ENCODE results near the gene LRRC61.
"Not testable (repeated sequence)": the region's sequence is repeated elsewhere in the genome, so short reads cannot be mapped to it uniquely, and the experiment has no call there.

LRRC61 gene

DNA sequence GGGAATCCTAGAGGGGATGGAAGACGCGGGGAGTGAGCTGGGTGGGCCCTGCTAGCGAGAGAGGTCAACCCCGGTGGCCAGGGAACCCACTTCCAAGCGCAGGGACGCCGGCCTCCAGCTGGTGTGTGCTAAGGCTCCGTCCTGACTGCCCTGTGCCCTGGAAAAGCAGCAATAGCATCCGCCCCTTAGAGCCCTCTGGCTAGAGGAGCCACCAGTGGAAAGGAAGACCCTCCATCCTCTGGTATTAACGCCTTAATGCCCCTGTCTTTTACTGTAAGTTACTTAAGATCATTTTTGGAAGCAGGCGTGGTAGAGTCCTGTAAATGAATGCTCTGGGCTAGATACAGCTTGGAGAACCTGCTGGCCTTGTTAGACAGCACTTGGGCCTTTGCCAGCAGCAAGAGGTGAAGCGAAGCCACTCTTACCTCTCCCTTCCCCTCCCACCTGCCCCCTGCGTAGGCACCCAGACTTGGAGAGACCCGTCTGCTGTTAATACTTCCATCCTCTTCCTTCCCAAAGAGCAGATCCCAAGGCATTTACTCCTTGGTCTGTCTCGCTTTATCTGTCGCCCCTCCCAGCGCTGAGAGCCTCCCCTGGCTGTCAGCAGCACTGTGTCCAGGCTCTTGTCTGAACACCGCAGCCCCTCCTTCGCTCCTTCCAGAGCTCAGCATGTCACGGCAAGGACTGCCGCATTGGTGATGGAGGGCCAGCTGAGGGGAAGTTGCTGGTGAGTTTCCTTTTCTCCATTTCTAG, 50.1 kb downstream of the LRRC61 start:
- DNase-seq: no peak

- DNase-seq: no peak
Observed at GRCh38 chr7:150374026-150374425, 50.9 kb downstream of the LRRC61 start.

GRCh38 chr7:150374472-150374871, 51.3 kb downstream of the LRRC61 start:
- no peak for DNase-seq

DNA sequence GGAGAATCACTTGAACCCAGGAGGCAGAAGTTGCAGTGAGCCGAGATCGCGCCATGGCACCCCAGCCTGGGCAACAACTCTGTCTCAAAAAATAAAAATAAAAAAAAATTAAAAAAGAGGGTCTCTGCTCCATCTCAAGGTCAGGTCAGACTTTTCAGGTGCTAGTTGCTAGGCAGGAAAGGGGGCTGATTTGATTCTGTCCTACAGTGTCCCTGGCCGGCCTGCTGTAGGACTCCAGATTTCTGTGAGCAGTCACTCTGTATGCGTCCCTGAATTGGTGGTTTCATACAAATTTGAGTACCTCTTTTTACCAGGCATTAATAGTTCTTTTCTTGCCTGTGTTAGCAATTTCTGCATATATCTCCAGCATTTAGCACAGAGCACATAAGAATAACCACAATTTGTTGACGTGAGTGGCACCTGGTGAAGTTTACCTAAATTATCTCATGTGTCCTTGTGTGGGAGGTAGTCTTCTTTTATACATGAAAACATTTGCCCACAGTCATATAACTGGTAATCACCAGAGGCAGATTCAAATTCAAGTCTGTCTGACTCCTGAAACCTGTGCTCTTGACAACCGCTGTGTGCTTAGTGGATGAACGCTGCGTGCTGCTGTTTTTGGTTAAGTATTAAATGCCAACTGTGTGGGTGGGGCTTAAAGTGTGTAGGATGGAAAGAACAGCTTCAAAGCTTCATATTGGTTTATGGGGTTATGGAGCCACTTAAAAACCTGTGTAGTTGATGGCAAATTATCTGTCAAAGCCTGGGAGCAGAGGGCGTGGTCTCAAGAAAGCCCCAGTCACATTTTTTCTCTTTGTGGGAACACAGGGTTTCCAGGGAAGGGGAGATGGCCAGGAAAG, 52.7 kb downstream of the LRRC61 start:
- no peak for DNase-seq

DNA sequence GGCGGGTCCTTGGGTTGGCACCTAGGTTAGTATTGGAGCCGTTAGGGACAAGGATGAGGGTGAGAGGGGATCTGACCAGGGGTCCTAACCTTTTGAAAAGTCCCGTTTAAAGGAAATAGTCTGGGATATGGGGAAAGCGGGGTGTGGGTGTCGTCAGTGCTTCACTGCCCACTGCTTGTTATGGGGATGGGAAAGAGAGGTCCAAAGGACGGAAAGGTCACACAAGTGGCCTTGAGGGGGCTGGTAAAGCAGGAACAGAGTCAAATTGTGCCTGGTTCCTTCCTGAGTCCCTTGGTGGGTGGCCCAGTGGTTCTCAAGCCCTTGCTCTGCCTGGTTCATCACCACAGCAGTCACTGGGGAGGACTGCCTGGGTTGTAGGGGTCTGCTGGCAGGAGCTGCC, 53.4 kb downstream of the LRRC61 start:
- no peak for DNase-seq

DNA sequence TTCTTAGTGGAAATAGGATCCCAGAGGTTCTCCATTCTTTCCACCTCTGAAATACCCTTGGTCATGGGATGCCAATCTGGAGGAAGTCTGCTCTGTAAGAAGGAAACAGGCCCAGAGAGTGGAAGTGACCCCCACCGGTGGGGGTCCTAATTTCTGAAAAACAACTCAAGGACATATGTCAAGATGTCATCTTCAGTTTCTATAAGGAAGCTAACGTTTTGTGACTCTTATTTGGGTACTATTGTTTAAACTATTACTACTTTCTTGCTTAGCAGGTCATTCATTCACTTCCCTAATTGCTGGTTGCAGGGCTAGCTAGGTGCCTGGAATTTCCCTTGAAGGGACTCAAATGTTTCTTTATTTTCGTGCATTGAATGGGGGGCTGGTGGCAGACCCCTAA, 54.0 kb downstream of the LRRC61 start:
- no peak for DNase-seq

DNA sequence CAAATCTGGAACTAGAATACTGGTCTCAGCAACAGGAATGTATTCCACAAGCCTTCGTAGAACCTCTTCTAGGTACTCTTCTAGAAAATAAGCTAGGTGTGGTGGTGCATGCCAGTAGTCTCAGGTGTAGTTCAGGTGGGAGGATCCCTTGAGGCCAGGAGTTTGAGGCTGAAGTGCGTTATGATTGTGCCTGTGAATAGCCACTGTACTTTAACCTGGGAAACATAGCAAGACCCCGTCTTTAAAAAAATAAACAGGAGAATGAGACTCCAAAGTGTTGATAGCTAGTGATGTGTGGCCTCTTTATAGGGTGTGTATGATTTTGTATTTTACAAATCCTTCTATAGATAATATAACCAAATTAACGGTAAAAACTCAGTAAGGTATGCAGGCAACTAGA, 54.5 kb downstream of the LRRC61 start:
- DNase-seq: no peak

DNA sequence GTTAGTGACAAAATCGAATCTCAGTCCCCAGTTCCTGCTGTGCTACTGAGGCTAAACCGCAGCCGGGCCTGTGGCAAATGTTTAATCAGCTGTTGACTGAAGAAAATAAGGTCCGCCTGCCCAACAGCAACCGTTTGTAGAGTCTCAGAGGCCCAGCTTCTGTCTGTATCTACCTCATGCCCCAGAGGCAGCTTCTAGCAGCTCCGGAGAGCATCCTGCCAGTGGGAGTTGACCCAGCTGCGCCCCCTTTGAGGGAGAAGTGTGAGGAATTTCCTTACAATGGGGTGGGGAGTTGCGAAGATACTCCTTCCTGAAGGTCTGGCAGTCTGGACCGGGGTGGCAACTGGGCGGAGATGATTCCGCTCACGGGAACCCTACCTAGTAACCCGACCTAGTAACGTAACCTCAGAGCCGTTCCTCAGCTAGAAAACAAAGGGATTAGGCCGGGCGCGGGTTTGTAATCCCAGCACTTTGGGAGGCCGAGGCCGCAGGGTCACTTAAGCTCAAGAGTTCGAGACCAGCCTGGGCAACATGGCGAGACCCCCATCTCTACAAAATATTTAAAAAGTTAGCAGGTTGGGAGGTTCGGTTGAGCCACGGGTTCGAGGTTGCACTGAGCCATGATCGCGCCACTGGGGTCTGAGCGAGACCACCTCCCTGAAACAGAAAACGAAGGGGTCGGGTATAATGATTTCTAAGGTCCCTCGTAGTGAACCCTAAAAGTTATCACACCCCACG, 55.1 kb downstream of the LRRC61 start:
- peak; percentile 29 for DNase-seq

DNA sequence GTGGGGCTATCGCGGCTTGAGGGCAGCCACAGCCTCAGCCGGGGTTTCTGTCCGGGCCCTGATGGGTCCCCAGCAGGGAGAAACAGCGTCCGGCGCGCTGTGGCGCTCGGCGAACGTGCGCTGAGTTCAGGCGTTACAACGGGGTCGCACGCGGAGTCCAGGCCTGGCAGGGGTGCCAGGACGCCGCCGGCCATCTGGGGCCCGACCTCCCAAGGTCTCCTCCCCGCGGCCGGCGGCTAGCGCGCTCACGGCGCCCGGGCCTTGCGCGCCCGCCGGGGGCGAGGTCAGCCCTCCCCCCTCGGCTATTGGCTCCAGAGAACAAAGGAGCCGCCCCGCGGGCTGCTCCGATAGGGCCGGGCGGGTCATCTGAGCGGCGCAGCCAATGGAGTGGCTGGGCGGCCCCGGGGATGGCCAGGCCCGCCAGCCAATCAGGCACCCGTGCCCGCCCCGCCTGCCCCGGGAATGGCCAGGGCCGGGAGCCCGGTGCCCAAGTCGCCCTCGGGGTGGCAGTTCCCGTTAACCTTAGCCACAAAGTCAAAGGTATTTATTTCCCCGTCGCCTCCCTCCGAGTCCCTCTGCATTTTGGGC, 55.8 kb downstream of the LRRC61 start, which contains the start of gene ZNF775:
ZNF775 (plus strand) TSS at position 478 of the 588 bp plus-strand sequence. CDS start 9,141 bp downstream, outside the sequence.
- DNase-seq: peak; percentile 86

- peak; percentile 24 for DNase-seq
Observed at GRCh38 chr7:150379441-150380379, 56.6 kb downstream of the LRRC61 start.

GRCh38 chr7:150380463-150380862, 57.3 kb downstream of the LRRC61 start:
- DNase-seq: no peak

DNA sequence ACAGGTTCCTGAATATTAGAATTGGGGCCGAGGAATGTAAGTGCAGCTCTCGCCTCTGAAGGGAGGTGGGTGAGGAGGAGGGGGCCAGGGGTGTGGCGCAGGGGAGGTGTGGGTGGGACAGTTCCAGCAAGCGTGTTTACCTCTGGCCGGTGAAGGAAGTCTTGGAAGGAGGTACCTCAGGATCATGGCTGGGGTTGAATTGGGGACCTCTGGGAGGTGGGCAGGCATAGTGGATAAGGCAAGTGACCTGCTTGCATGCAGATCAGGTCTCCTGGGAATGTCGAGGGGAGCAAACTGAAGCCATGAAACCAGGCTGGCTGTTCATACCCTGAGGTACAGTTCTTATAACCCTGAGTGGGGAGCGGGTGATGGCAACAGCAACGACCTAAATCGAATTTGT, 57.9 kb downstream of the LRRC61 start:
- no peak for DNase-seq

GRCh38 chr7:150381785-150382122, 58.6 kb downstream of the LRRC61 start:
- no peak for DNase-seq

DNA sequence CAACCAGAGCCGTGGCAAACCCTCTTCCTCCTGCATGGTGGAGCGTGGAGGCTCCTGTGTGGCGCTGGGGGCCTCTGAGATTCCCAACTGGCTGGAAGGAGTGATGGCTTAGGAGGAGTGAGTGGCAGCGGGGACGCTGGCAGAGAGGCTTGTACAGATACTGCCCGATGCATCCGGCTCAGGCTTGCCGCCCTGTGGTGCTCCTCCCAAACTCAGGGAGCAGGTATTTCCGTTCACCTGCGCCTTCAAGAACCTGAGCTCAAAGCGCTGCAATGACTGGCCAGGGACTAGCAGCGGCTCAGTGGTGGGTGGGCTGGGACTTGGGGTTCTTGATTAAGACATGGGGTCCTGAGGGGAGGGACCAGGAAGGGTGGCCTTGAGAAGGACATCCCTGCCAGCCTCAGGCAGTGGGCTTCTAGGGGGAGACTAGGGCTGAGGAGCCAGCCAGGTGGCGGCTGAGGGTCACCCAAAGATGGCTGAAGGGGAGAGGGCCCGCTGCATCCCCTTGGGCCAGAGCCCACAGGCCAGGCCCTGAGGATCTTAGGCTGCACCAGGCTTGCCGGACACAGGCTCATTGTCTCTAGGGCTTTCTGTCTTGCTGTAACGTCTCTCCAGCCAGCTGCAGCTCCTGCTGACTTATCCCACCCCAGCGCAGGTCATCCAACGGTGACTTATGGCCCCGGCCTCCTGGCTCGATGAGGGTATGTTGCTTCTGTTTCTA, 59.1 kb downstream of the LRRC61 start:
- no peak for DNase-seq

- no peak for DNase-seq
Observed at GRCh38 chr7:150382844-150383225, 59.7 kb downstream of the LRRC61 start.

DNA sequence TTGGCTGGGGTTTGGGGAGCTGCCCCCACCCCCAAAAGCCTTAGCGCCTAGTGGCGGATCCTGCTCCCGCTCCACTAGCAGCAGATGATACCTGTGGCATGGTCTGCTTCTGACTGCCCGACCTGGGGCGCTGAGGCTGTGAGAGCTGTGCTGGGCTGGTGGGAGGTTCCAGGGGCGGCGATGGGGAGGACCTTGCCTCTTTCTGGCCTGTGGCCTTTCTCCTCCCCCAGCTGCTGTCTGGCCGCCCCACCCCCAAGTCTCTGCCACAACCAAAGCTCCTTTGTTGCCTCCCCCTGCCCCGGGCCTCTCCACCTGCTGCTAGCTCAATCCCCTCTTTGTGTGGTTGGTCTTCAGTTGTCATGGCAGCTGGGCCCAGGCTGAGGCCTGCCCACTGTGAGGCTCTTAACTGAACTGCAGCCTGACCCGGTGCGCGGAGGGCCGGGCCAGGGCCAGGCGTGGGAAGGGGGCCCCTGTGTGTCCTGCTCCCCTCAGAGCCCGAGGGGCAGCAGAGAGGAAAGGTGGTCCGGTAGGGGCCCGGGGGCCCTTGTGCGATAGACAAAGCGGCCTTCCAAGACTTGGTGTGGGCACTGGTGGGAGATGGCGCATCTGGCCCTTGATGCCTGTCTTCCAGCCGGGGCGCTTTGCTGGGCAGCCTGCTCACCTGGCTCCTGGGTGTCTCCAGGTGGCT, 60.7 kb downstream of the LRRC61 start:
- DNase-seq: peak; percentile 69

DNA sequence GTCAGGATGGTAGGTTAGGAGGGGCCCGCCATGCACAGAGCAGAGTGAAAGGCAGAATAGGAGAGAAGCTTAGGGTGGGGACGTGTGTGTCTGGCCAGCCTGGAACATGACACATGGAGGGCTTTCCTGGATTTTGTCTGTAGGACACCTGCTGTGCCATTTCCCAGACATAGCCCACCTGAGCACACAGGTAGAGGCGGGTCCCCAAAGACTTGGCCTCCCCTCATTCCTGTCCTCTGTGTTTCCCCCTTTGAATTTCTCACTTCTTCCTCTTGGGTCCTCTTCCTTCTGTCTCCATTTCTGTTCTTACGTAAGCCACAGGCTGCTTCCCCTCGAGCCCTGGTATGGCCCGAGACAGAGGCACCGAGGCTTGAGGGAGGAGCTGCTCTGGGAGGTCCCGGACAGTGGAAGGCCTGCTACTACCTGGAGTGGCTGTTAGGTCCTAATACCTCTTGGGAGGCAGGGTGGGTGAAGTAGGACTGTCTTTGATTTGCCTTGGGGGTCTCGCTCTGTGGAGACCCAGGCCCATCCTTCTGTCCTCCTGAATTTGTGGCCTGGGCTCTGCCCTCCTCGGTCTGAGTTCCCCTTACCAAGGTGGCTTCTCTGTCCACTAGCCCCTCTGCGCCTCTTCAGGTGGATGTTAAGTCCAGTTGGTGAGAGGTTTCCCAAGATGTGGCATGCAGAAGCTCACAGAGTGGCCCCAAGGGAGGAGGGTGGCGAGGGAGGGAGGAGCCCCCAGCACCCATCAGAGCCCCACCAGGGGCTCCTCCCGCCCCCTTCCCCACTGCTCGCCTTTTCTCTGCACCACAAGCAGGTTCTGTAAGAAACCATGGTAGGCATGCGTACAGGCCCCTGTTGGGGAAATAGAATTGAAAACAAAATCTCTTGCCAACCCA, 61.5 kb downstream of the LRRC61 start:
- DNase-seq: no peak

GRCh38 chr7:150385302-150385723, 62.2 kb downstream of the LRRC61 start:
- DNase-seq: no peak

DNA sequence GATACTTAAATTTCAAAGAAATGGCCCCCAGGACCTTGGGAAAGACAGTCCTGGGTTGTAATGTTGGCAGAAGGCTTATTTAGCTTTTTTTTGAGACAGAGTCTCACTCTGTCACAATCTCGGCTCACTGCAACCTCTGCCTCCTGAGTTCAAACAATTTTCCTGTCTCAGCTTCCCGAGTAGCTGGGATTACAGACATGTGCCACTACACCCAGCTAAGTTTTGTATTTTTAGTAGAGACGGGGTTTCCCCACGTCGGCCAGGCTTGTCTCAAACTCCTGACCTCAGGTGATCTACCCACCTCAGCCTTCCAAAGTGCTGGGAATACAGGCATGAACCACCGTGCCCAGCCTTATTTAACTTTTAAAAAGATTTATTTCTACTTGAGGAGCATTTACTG, 62.7 kb downstream of the LRRC61 start:
- DNase-seq: not testable (repeated sequence)
